HepG2 (cell line): Measurements from ENCODE around the gene PIGO. TPM values are rescaled to one million over a fixed set of nuclear protein-coding genes. Genes with fewer than 3 reads are reported as not detected.
A peak's percentile ranks its signal among the peaks of the same experiment; 100 is the strongest.

Source experiments
- ATAC-seq: fragments of 200-7000 bp; cut with Tn5 transposase; 3 replicates; pipeline ENCODE4 v1.9.1; 2020; ENCODE audit warnings: mild to moderate bottlenecking, moderate library complexity
- BruUV-seq: library from RNA; stranded (reverse); fragments of 400-500 nt; replicated peaks from 2 replicates; lab custom pipeline; 2021; lab: Mats Ljungman, UMichigan
- CTCF ChIA-PET: fragments of 300-600 bp; formaldehyde crosslinking; extraction: SDS; loops from one replicate; lab custom pipeline; 2021; ENCODE audit warnings: low total read pairs, inconsistent platforms, low intra/inter-chr PET ratio; lab: Yijun Ruan, JAX
- POLR2A ChIA-PET: fragments of 350-600 bp; sonication (Branson Sonifier 250); formaldehyde crosslinking; loops from one replicate; lab custom pipeline; 2020; ENCODE audit warnings: antibody characterized with exemption, inconsistent platforms; lab: Yijun Ruan, JAX
- DNase-seq: peaks from one replicate; pipeline ENCODE4 v3.0.0-alpha.2; 2015; ENCODE audit warnings: low spot score
- FAIRE-seq: peaks from 3 replicates; lab custom pipeline; 2011; peaks lifted over from hg19 to GRCh38; lab: Jason Lieb, UNC
- H2AFZ ChIP-seq: one replicate; pipeline ENCODE4 v1.6.1; 2011; ENCODE audit warnings: low read length, inconsistent platforms
- H3K27ac ChIP-seq: fragments of 300-600 bp; 3 replicates; pipeline ENCODE4 v1.8.0; 2011; ENCODE audit warnings: mixed run types, mild to moderate bottlenecking, mixed read lengths, low read length, inconsistent platforms; ENCODE audit not compliant: insufficient read depth; ENCODE audit errors: extremely low read length
- H3K27me3 ChIP-seq, 2 experiments: fragments of 200-600 bp in 1 of 2; 2 replicates in 1 of 2; 3 replicates in 1 of 2; pipeline versions ENCODE4 v1.6.0 to v1.8.0; 2011; ENCODE audit warnings: low read length in 2 of 2, mild to moderate bottlenecking in 2 of 2, moderate library complexity in 2 of 2, inconsistent platforms in 1 of 2; ENCODE audit not compliant: insufficient read depth in 2 of 2, control insufficient read depth in 1 of 2
- H3K36me3 ChIP-seq, 2 experiments: fragments of 200-600 bp in 1 of 2; replicated peaks in 1 of 2; 2 replicates in 1 of 2; 3 replicates in 1 of 2; pipeline versions ENCODE4 v1.5.1 to v1.8.0; 2011; ENCODE audit warnings: low read length in 2 of 2, inconsistent platforms in 1 of 2; ENCODE audit not compliant: insufficient read depth in 2 of 2, control insufficient read depth in 1 of 2
- H3K4me1 ChIP-seq: 2 replicates; pipeline ENCODE4 v1.5.1; 2012; ENCODE audit warnings: low read length, inconsistent platforms; ENCODE audit not compliant: insufficient read depth
- H3K4me2 ChIP-seq: 2 replicates; pipeline ENCODE4 v1.6.0; 2011; ENCODE audit warnings: low read depth, low read length, inconsistent platforms
- H3K4me3 ChIP-seq, 3 experiments: fragments of 200-600 bp in 1 of 3; sonication (generic), shearing (Covaris generic) in 1 of 3; replicated peaks in 1 of 3; 2 replicates each; pipeline ENCODE4 v1.5.1; 2011 to 2016; ENCODE audit warnings: low read length in 3 of 3, inconsistent platforms in 2 of 3, low read depth in 2 of 3, mild to moderate bottlenecking in 2 of 3, control low read depth in 1 of 3, mixed read lengths in 1 of 3; ENCODE audit not compliant: insufficient read depth in 1 of 3
- H3K79me2 ChIP-seq: one replicate; pipeline ENCODE4 v1.6.1; 2011; ENCODE audit warnings: low read length, inconsistent platforms; ENCODE audit not compliant: insufficient read depth
- H3K9ac ChIP-seq: 2 replicates; pipeline ENCODE4 v1.6.0; 2011; ENCODE audit warnings: mild to moderate bottlenecking, low read depth, low read length, inconsistent platforms; ENCODE audit not compliant: insufficient read depth
- H3K9me3 ChIP-seq: 2 replicates; pipeline ENCODE4 v1.5.1; 2012; ENCODE audit warnings: mild to moderate bottlenecking, low read length
- H4K20me1 ChIP-seq: 2 replicates; pipeline ENCODE4 v1.6.0; 2011; ENCODE audit warnings: inconsistent platforms, mild to moderate bottlenecking, low read length, moderate library complexity; ENCODE audit not compliant: insufficient read depth
- FOXM1 ChIP-seq: sonication (generic); formaldehyde crosslinking; IDR thresholded peaks from 2 replicates; pipeline ENCODE4 v1.5.0; 2020; ENCODE audit warnings: missing genetic modification reagents
- MLXIP ChIP-seq: sonication (generic); formaldehyde crosslinking; IDR thresholded peaks from 2 replicates; pipeline ENCODE4 v1.9.0; 2021; ENCODE audit warnings: missing genetic modification reagents, borderline replicate concordance
- ONECUT2 ChIP-seq: sonication (generic); formaldehyde crosslinking; IDR thresholded peaks from 2 replicates; pipeline ENCODE4 v1.4.0; 2020; ENCODE audit warnings: missing genetic modification reagents
- SETDB1 ChIP-seq: sonication (generic); formaldehyde crosslinking; IDR thresholded peaks from 2 replicates; pipeline ENCODE4 v1.5.1; 2020; ENCODE audit warnings: missing genetic modification reagents, mild to moderate bottlenecking, borderline replicate concordance
- ZBTB26 ChIP-seq: IDR thresholded peaks from 2 replicates; pipeline ENCODE4 v1.6.1; 2016; ENCODE audit warnings: missing compliant biosample characterization, missing genetic modification reagents, borderline replicate concordance
- ZNF274 ChIP-seq: sonication (generic); formaldehyde crosslinking; IDR thresholded peaks from 2 replicates; pipeline ENCODE4 v1.5.1; 2020; ENCODE audit warnings: mild to moderate bottlenecking, missing genetic modification reagents
- ZNF367 ChIP-seq: sonication (generic); formaldehyde crosslinking; IDR thresholded peaks from 2 replicates; pipeline ENCODE4 v1.4.0; 2020; ENCODE audit warnings: missing genetic modification reagents, borderline replicate concordance
- ZNF501 ChIP-seq: sonication (generic); formaldehyde crosslinking; IDR thresholded peaks from 2 replicates; pipeline ENCODE4 v1.5.1; 2020; ENCODE audit warnings: mild to moderate bottlenecking, moderate library complexity, missing genetic modification reagents
- ZNF562 ChIP-seq: sonication (generic); formaldehyde crosslinking; IDR thresholded peaks from 2 replicates; pipeline ENCODE4 v1.8.0; 2022; ENCODE audit warnings: missing genetic modification reagents, borderline replicate concordance
- ZNF773 ChIP-seq: sonication (generic); formaldehyde crosslinking; IDR thresholded peaks from 2 replicates; pipeline ENCODE4 v1.4.0; 2020; ENCODE audit warnings: missing genetic modification reagents, borderline replicate concordance
- ZNF776 ChIP-seq: sonication (generic); formaldehyde crosslinking; IDR thresholded peaks from 2 replicates; pipeline ENCODE4 v1.4.0; 2020; ENCODE audit warnings: mild to moderate bottlenecking, missing genetic modification reagents
- ZNF780A ChIP-seq: sonication (generic); formaldehyde crosslinking; IDR thresholded peaks from 2 replicates; pipeline ENCODE4 v1.8.0; 2022; ENCODE audit warnings: mild to moderate bottlenecking, missing genetic modification reagents, moderate library complexity
- WGBS: methylation state at CpG from one replicate; pipeline ENCODE4 v1.1.6; 2017; ENCODE audit warnings: low lambda C conversion rate; 5-methylcytosine and 5-hydroxymethylcytosine counted together
- in situ Hi-C: cut with HindIII; loops from 2 replicates; pipeline ENCODE4 v1.10.0; 2017; ENCODE audit warnings: low pct_unique_long_range_greater_than_20kb; ENCODE audit not compliant: extremely low pct_ligation_motif_present
- intact Hi-C: fragments of 100-400 bp; cut with micrococcal nuclease; formaldehyde crosslinking; loops from one replicate; pipeline ENCODE4 v1.10.0; 2022; ENCODE audit not compliant: unreplicated experiment
- polyA plus RNA-seq, 8 experiments: library from polyadenylated mRNA; depleted of rRNA in 3 of 8; stranded (reverse) in 7 of 8; unstranded in 1 of 8; fragments of >200 nt; fragmentation: Illumina TruSeq in 4 of 8; extraction: Trizol in 4 of 8; gene quantifications; 2 replicates each; pipeline versions ENCODE4 v1.2.1 to v1.2.3, GENCODE V29; 2011 to 2016; ENCODE audit warnings: low read depth in 4 of 8, missing spikeins in 1 of 8, mixed read lengths in 1 of 8; ENCODE audit not compliant: insufficient read depth in 1 of 8
- total RNA-seq, 5 experiments: library from RNA; depleted of rRNA; stranded (reverse); fragments of >200 nt; fragmentation: Illumina TruSeq; extraction: Trizol; gene quantifications; 2 replicates each; pipeline ENCODE4 v1.2.3, GENCODE V29; 2016; ENCODE audit warnings: low read depth in 1 of 5
- TF ChIP-seq, protein P1 (sequence below): sonication (generic); formaldehyde crosslinking; IDR thresholded peaks from 2 replicates; pipeline ENCODE4 v1.4.0; 2020; ENCODE audit warnings: mild to moderate bottlenecking, missing genetic modification reagents
- TF ChIP-seq, protein P2 (sequence below): sonication (generic); formaldehyde crosslinking; IDR thresholded peaks from 2 replicates; pipeline ENCODE4 v1.8.1; 2023; ENCODE audit warnings: mild to moderate bottlenecking, missing genetic modification reagents

The PIGO gene
- total and polyA plus RNA-seq, 2 of the 13 experiments (the other 11 are each of a cell fraction or from before 2014, with no cell fraction given) = 20.5 to 26.2 TPM

- H3K36me3 ChIP-seq = peaks cover 9 to 38% of the 10 kb centered on the region in 2 experiments
- H3K9me3 ChIP-seq = no peaks in the 10 kb centered on the region
- no peak within 1 kb of the TSS for H2AFZ ChIP-seq
- peaks cover 49% of the 10 kb centered on the region for H3K79me2 ChIP-seq
- ChIA-PET CTCF (interaction anchor here (2.1 kb wide), 1 partner anchor 24 kb away, joined by 9 read pairs; the partner anchor contains the start of gene PIGO), POLR2A (interaction anchor here (0.8 to 2.4 kb wide), 21 partner anchors 8 to 893 kb away, joined by 3 to 19 read pairs (median 7); partner anchors contain the start of genes ATOSB, CREB3, PIGO and RUSC2)
- 17% methylated on average over 24 of the region's 54 CpGs for WGBS
- H3K4me2 ChIP-seq = peak within 1 kb of the TSS; percentile 85
- no peaks in the 10 kb centered on the region; a peak in 1 of 5 replicates for H3K27me3 ChIP-seq
- BruUV-seq = TSS peak; percentile 88
- ATAC-seq = peak; percentile 91
- peaks cover 42% of the 10 kb centered on the region for H3K4me1 ChIP-seq
- intact Hi-C loops = loop anchor here (1.0 kb wide), 1 partner anchor 24 kb away; the partner anchor contains the start of gene PIGO
- peak within 1 kb of the TSS; percentile 100 for H3K9ac ChIP-seq
- peak within 1 kb of the TSS; percentile 92 to 99 (median 93) for H3K4me3 ChIP-seq
- H3K27ac ChIP-seq = peak within 1 kb of the TSS; percentile 100
- peaks cover 40% of the 10 kb centered on the region for H4K20me1 ChIP-seq
- DNase-seq = peak; percentile 98
- in situ Hi-C loops = no loop called here
- FAIRE-seq = peak; percentile 98
- no peak for TF ChIP-seq SETDB1
- TF ChIP-seq ZNF780A (CRISPR knock-in tag) = no peak
- TF ChIP-seq ZNF274 (CRISPR knock-in tag) = no peak
- TF ChIP-seq ZNF501 (CRISPR knock-in tag) = no peak; the same call in 1 of the 2 replicates
- TF ChIP-seq ZNF773 (CRISPR knock-in tag) = peak; percentile 58; the same call in 1 of the 2 replicates
- peak; percentile 94 for TF ChIP-seq ONECUT2
- no peak for TF ChIP-seq ZBTB26
- no peak for TF ChIP-seq MLXIP (CRISPR knock-in tag)
- TF ChIP-seq ZNF367 (CRISPR knock-in tag) = peak; percentile 82; the same call in 1 of the 2 replicates
- TF ChIP-seq ZNF562 = no peak
- TF ChIP-seq, protein P1, sequence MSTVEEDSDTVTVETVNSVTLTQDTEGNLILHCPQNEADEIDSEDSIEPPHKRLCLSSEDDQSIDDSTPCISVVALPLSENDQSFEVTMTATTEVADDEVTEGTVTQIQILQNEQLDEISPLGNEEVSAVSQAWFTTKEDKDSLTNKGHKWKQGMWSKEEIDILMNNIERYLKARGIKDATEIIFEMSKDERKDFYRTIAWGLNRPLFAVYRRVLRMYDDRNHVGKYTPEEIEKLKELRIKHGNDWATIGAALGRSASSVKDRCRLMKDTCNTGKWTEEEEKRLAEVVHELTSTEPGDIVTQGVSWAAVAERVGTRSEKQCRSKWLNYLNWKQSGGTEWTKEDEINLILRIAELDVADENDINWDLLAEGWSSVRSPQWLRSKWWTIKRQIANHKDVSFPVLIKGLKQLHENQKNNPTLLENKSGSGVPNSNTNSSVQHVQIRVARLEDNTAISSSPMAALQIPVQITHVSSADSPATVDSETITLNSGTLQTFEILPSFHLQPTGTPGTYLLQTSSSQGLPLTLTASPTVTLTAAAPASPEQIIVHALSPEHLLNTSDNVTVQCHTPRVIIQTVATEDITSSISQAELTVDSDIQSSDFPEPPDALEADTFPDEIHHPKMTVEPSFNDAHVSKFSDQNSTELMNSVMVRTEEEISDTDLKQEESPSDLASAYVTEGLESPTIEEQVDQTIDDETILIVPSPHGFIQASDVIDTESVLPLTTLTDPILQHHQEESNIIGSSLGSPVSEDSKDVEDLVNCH (CRISPR knock-in tag) = no peak
- TF ChIP-seq, protein P2, sequence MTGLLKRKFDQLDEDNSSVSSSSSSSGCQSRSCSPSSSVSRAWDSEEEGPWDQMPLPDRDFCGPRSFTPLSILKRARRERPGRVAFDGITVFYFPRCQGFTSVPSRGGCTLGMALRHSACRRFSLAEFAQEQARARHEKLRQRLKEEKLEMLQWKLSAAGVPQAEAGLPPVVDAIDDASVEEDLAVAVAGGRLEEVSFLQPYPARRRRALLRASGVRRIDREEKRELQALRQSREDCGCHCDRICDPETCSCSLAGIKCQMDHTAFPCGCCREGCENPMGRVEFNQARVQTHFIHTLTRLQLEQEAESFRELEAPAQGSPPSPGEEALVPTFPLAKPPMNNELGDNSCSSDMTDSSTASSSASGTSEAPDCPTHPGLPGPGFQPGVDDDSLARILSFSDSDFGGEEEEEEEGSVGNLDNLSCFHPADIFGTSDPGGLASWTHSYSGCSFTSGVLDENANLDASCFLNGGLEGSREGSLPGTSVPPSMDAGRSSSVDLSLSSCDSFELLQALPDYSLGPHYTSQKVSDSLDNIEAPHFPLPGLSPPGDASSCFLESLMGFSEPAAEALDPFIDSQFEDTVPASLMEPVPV (CRISPR knock-in tag) = 0 out of 2 replicates have a peak, but pooled peaks have one; percentile 14
- TF ChIP-seq ZNF776 (CRISPR knock-in tag) = no peak
- TF ChIP-seq FOXM1 = no peak
Observed at GRCh38 chr9:35072461-35073278, 23.7 kb downstream of the PIGO start, which contains the start of gene VCP. Gene VCP, minus strand, starts transcription at chr9:35072625. Its CDS starts 272 bp downstream, at chr9:35072353.
